K562 (cell line): ENCODE measurements around the gene MIEF2.

ENCODE experiments used
- KDM1A ChIP-seq, 2 experiments: fragments of 450-650 bp; IDR thresholded peaks; 2 replicates each; pipeline ENCODE4 v1.6.1; 2016; ENCODE audit warnings: mild to moderate bottlenecking in 2 of 2
- POLR2AphosphoS5 ChIP-seq: IDR thresholded peaks from 2 replicates; pipeline ENCODE4 v1.6.1; 2011; ENCODE audit warnings: mild to moderate bottlenecking, low read depth, low read length, moderate library complexity; ENCODE audit not compliant: control insufficient read depth, insufficient read depth
- ZNF23 ChIP-seq: fragments of 250-450 bp; sonication (Bioruptor Pico); IDR thresholded peaks from 2 replicates; pipeline ENCODE4 v1.4.0; 2020; ENCODE audit warnings: mild to moderate bottlenecking
- TF ChIP-seq, protein P1 (sequence below), 3 experiments: IDR thresholded peaks in 2 of 3; conservative IDR thresholded peaks in 1 of 3; 2 replicates each; pipeline ENCODE4 v1.5.1; 2011 to 2012; ENCODE audit warnings: low read length in 3 of 3, mild to moderate bottlenecking in 3 of 3, control low read depth in 2 of 3, improper control_type of control experiment in 1 of 3, inconsistent platforms in 1 of 3, low read depth in 1 of 3, mixed read lengths in 1 of 3, moderate library complexity in 1 of 3; ENCODE audit not compliant: insufficient read depth in 2 of 3

DNA sequence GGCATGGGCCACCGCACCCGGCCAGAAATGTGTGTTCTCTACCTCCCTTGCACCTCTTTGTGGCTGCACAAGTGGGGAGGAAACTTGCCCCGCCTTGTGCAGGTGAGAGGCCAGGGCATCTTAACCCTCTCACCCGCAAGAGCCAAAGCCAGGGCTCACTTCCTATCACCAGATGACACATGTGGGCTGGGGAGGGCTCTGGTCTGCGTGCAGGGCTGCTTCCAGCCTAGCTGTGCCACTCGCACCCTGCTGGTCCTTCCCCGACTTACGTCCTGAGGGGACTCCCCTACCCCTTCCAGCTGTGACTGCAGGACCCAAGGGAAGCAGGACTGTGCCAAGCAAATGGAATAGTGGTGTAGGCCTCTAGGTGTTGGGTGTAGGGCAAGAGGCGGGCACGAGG is 6.9 kb downstream of the MIEF2 start:
- no peak for TF ChIP-seq ZNF23
- no peak for TF ChIP-seq KDM1A (IDR thresholded peaks at IDR 0.05)
- TF ChIP-seq POLR2AphosphoS5, result no peak
- TF ChIP-seq, protein P1, sequence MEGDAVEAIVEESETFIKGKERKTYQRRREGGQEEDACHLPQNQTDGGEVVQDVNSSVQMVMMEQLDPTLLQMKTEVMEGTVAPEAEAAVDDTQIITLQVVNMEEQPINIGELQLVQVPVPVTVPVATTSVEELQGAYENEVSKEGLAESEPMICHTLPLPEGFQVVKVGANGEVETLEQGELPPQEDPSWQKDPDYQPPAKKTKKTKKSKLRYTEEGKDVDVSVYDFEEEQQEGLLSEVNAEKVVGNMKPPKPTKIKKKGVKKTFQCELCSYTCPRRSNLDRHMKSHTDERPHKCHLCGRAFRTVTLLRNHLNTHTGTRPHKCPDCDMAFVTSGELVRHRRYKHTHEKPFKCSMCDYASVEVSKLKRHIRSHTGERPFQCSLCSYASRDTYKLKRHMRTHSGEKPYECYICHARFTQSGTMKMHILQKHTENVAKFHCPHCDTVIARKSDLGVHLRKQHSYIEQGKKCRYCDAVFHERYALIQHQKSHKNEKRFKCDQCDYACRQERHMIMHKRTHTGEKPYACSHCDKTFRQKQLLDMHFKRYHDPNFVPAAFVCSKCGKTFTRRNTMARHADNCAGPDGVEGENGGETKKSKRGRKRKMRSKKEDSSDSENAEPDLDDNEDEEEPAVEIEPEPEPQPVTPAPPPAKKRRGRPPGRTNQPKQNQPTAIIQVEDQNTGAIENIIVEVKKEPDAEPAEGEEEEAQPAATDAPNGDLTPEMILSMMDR (IDR thresholded peaks at IDR 0.05 in 2 of 3, conservative IDR thresholded peaks at IDR 0.05 in 1 of 3; ENCODE audit: insufficient read depth in 2 of 3, low read depth in 1 of 3, low read length in 3 of 3), result no peak
